Breast epithelium (tissue), 3 donors: ENCODE measurements around the gene LAGE3.

Experiments
- CTCF ChIP-seq, 3 donors: fragments of 450-650 bp; IDR thresholded peaks; one replicate each; pipeline ENCODE4 v1.5.1; 2016 to 2017; ENCODE audit warnings: antibody characterized with exemption in 3 of 3, mild to moderate bottlenecking in 3 of 3, moderate library complexity in 3 of 3
- POLR2A ChIP-seq: fragments of 450-650 bp; IDR thresholded peaks from one replicate; pipeline ENCODE4 v1.6.1; 2016; ENCODE audit warnings: antibody characterized with exemption, mild to moderate bottlenecking, moderate library complexity
- POLR2AphosphoS5 ChIP-seq, 3 donors: sonication (generic); formaldehyde crosslinking; IDR thresholded peaks; one replicate each; pipeline ENCODE4 v1.6.1; 2017; ENCODE audit warnings: antibody characterized with exemption in 3 of 3

- TF ChIP-seq POLR2A (no peak), CTCF (IDR thresholded peaks at IDR 0.05) (no peak), POLR2AphosphoS5 (IDR thresholded peaks at IDR 0.05) (no peak)
Measured at GRCh38 chrX:154457491-154458115, 21.5 kb downstream of the LAGE3 start.
